Left lung (tissue), 10 donors: Measurements from ENCODE around the gene COL1A2. TPM values are rescaled to one million over a fixed set of nuclear protein-coding genes. Genes with fewer than 3 reads are reported as not detected.
A peak's percentile ranks its signal among the peaks of the same experiment; 100 is the strongest.

ENCODE experiments used
- ATAC-seq: fragments of 200-7000 bp; cut with Tn5 transposase; one replicate; pipeline ENCODE4 v1.9.1; 2020; ENCODE audit warnings: moderate library complexity
- DNase-seq, 4 donors: peaks; one replicate each; pipeline ENCODE4 v3.0.0-alpha.2; 2013 to 2020
- H3K27ac ChIP-seq, 2 donors: fragments of 200-600 bp; sonication (generic) in 1 of 2; one replicate each; pipeline versions ENCODE4 v1.5.0 to v1.8.0; 2020 to 2021
- H3K27me3 ChIP-seq, 2 donors: fragments of 200-600 bp; sonication (generic) in 1 of 2; one replicate each; pipeline versions ENCODE4 v1.5.0 to v1.8.0; 2020 to 2021
- H3K36me3 ChIP-seq, 2 donors: fragments of 200-600 bp; sonication (generic) in 1 of 2; one replicate each; pipeline versions ENCODE4 v1.5.0 to v1.8.0; 2020 to 2021
- H3K4me1 ChIP-seq, 2 donors: fragments of 200-600 bp; one replicate each; pipeline ENCODE4 v1.8.0; 2021
- H3K4me3 ChIP-seq, 2 donors: fragments of 200-600 bp; sonication (generic) in 1 of 2; one replicate each; pipeline versions ENCODE4 v1.5.0 to v1.8.0; 2020 to 2021; ENCODE audit warnings: mild to moderate bottlenecking in 1 of 2
- H3K9me3 ChIP-seq, 2 donors: fragments of 200-600 bp; sonication (generic) in 1 of 2; one replicate each; pipeline versions ENCODE4 v1.5.0 to v1.8.0; 2020 to 2021
- CTCF ChIP-seq, 2 donors: fragments of 200-600 bp; sonication (generic) in 1 of 2; IDR thresholded peaks; one replicate each; pipeline versions ENCODE4 v1.5.0 to v1.8.0; 2021; ENCODE audit warnings: antibody characterized with exemption in 2 of 2
- intact Hi-C, 2 donors: fragments of 100-400 bp; cut with DNase I; formaldehyde crosslinking; loops; one replicate each; pipeline versions ENCODE4 v1.11.2 to v1.14.2; 2022
- polyA plus RNA-seq, 6 donors: library from polyadenylated mRNA; unstranded; fragments of 120-200 nt; gene quantifications; one replicate each; pipeline ENCODE4 v1.2.1, GENCODE V29; 2013; ENCODE audit not compliant: insufficient read length in 6 of 6
- total RNA-seq, 2 donors: library from RNA; stranded (reverse); fragmentation: NEBNext Ultra II Directional; extraction: Animal tissue kit (Norgen Biotek cat#: 25700); gene quantifications; one replicate each; pipeline ENCODE4 v1.2.1, GENCODE V29; 2021
- donor health status: DM: no; HTN: yes; CAD: no.
- donor health status: DM: no; HTN: no; CAD: no.

COL1A2 gene
- total and polyA plus RNA-seq, 8 donors: 859 to 3,050 (median 1,195) TPM

GRCh38 chr7:94400022-94400421 lies 5.3 kb downstream of the COL1A2 start:
- DNase-seq: no peak
- Histone ChIP-seq H3K9me3 (no peaks in the 10 kb centered on the region), H3K4me3 (peak overlapping the region in 1 of 2 donors; percentile 20), H3K27ac (peak overlapping the region in 1 of 2 donors; percentile 91), H3K36me3 (no peaks in the 10 kb centered on the region), H3K27me3 (peaks cover 0 to 12% of the 10 kb centered on the region in 2 donors), H3K4me1 (peaks cover 0 to 10% of the 10 kb centered on the region in 2 donors)
- intact Hi-C loops: no loop called here
- no peak for TF ChIP-seq CTCF (IDR thresholded peaks at IDR 0.05)
- ATAC-seq: no peak

- peak overlapping the region in 1 of 2 donors; percentile 20 for H3K4me3 ChIP-seq
- peaks cover 0 to 4% of the 10 kb centered on the region in 2 donors for H3K27me3 ChIP-seq
- no peaks in the 10 kb centered on the region for H3K36me3 ChIP-seq
- peaks cover 0 to 15% of the 10 kb centered on the region in 2 donors for H3K4me1 ChIP-seq
- H3K9me3 ChIP-seq: no peaks in the 10 kb centered on the region
- DNase-seq: no peak
- intact Hi-C loops: no loop called here
- ATAC-seq: no peak
- H3K27ac ChIP-seq: peak overlapping the region in 1 of 2 donors; percentile 91
- TF ChIP-seq CTCF (IDR thresholded peaks at IDR 0.05): no peak
These were observed 6.1 kb downstream of the COL1A2 start for GRCh38 chr7:94400643-94401427.

- Histone ChIP-seq H3K27ac (peak overlapping the region in 1 of 2 donors; percentile 91), H3K9me3 (no peaks in the 10 kb centered on the region), H3K4me1 (peaks cover 0 to 15% of the 10 kb centered on the region in 2 donors), H3K4me3 (no peak overlapping the region), H3K27me3 (peaks cover 0 to 4% of the 10 kb centered on the region in 2 donors), H3K36me3 (no peaks in the 10 kb centered on the region)
- TF ChIP-seq CTCF (IDR thresholded peaks at IDR 0.05): no peak
- intact Hi-C loops: no loop called here
- ATAC-seq (no peak), DNase-seq (no peak)
These were observed 6.7 kb downstream of the COL1A2 start for GRCh38 chr7:94401428-94401814.

GRCh38 chr7:94403546-94403945 lies 8.9 kb downstream of the COL1A2 start:
- Histone ChIP-seq H3K27ac (peak overlapping the region in 1 of 2 donors; percentile 91), H3K36me3 (no peaks in the 10 kb centered on the region), H3K4me1 (peaks cover 0 to 15% of the 10 kb centered on the region in 2 donors), H3K27me3 (peaks cover 0 to 4% of the 10 kb centered on the region in 2 donors), H3K4me3 (no peak overlapping the region), H3K9me3 (no peaks in the 10 kb centered on the region)
- intact Hi-C loops: no loop called here
- ATAC-seq (no peak), DNase-seq (no peak)
- no peak for TF ChIP-seq CTCF (IDR thresholded peaks at IDR 0.05)

- peak overlapping the region in 1 of 2 donors; percentile 91 for H3K27ac ChIP-seq
- H3K4me1 ChIP-seq: peaks cover 0 to 15% of the 10 kb centered on the region in 2 donors
- intact Hi-C loops: no loop called here
- ATAC-seq (no peak), DNase-seq (no peak)
- H3K9me3 ChIP-seq: no peaks in the 10 kb centered on the region
- no peak for TF ChIP-seq CTCF (IDR thresholded peaks at IDR 0.05)
- no peaks in the 10 kb centered on the region for H3K27me3 ChIP-seq
- no peaks in the 10 kb centered on the region for H3K36me3 ChIP-seq
- no peak overlapping the region for H3K4me3 ChIP-seq
These were observed 10.8 kb downstream of the COL1A2 start for GRCh38 chr7:94405506-94405905.
